GM18907 (cell line): Measurements from ENCODE around the gene ENO2.
A peak's percentile ranks its signal among the peaks of the same experiment; 100 is the strongest.

Source experiments
- ATAC-seq: cut with Tn5 transposase; IDR thresholded peaks from one replicate; pipeline ENCODE4 v1.9.1; 2021; ENCODE audit warnings: mild to moderate bottlenecking, moderate library complexity; ENCODE audit not compliant: unreplicated experiment

Gene ENO2

DNA sequence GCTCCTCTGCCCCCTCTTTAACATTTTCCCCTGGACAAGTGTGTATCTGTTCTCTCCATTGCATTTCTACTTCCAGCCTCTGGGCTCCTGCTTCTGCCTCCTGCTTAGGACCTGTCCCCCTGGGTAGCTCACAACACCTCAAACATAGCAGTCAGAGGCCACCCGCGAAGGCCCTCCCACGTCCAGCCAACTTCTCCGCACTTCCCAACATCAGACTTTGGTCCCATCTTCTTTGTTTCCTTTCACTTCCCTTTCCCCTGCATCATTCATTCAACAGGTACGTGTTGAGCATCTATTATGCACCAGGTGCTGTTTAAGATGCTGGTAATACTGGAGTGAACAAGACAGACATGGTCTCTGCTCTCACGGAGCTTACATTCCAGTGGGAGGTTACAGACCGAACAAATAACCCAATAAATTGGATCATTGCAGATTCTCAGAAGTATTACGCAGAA, 32.6 kb downstream of the ENO2 start:
- no peak for ATAC-seq

GRCh38 chr12:6947615-6948014, 33.2 kb downstream of the ENO2 start:
- no peak for ATAC-seq

DNA sequence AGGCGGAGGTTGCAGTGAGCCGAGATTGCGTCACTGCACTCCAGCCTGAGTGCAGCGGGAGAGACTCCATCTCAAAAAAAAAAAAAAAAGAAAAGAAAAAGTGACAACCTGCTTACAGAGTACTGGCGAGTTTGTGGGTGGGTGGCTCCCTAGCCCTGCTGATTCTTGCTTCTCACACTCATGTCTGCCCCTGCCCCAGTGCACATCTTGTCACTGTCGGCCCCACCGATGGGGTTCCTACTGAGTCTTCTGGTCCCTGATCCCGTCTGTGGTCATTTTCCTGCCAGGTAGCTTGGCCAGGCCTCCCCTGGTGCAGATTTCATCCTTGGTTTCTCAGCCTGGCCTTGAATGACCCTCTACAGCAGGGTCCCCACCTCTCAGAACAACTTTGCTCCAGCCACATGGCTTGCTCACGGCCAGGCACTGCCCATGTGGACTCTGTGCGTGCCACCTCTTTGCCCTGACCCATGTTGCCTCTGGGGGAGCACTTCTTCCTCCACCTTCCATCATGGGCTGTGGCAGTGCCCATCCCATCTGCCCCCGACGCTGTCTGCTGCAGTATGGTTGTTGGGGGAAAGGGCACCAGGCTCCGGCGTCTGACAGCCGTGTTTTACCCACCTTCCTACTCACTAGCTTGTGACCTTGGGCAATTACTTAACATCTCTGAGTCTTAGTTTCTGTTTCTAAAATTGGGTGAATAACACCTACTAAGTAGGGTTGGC, 34.7 kb downstream of the ENO2 start:
- ATAC-seq, result no peak

DNA sequence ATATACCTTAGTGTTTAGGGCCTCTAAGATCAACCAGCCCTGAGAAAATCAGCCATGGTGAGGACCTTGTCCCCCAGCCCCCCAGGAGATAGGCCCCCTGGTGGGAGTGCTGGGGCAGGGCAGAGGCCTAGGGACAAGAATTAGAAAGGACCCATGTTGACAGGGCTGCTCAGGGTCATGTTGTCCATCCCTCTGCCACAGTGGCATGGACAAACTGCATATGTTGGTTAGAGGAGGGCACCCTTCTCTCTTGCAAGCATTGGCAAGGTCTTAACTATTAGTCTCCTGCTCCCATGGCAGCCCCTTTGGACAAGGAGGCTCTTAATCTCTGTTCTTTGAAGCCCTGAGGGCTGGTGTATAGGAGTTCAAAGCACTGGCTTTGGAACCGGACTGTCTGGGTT, 36.0 kb downstream of the ENO2 start:
- no peak for ATAC-seq

DNA sequence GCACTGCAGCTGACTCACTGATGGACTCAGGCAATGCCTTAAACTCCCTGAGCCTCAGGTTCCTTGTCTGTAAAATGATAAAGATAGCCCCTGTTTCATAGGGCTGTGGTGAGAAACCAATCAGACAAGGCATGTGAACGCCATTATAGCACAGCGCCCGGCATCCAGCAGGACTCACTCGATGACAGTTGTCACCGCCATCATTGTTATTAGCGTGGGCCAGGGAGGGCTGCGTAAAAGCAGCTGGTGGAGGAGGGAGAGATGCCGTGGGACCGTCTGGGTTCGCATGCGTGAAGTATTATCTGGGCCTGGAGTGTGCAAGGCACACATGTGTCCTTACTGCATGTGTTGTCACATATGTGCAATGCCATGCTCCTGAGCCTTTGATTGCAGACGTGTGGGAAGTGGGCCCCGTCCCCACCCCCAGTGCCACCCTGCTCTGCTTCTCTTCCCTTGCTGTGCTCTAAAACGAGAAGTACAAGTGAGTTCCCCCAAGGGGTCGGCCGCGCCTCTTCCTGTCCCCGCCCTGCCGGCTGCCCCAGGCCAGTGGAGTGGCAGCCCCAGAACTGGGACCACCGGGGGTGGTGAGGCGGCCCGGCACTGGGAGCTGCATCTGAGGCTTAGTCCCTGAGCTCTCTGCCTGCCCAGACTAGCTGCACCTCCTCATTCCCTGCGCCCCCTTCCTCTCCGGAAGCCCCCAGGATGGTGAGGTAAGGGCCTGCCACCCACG, 36.6 kb downstream of the ENO2 start, which contains the start of gene PTPN6:
Gene PTPN6, plus strand, starts transcription at position 546 of the 730 bp plus-strand sequence. Its CDS starts 157 bp downstream, at position 703.
- ATAC-seq, result no peak

GRCh38 chr12:6951551-6952120, 37.3 kb downstream of the ENO2 start:
- ATAC-seq, result no peak

GRCh38 chr12:6952121-6952862, 37.9 kb downstream of the ENO2 start:
- ATAC-seq, result no peak

GRCh38 chr12:6952863-6953441, 38.6 kb downstream of the ENO2 start:
- no peak for ATAC-seq

- peak; percentile 50 for ATAC-seq
These were observed 39.3 kb downstream of the ENO2 start for GRCh38 chr12:6953442-6954315.

GRCh38 chr12:6954316-6955107, 40.1 kb downstream of the ENO2 start:
- no peak for ATAC-seq

- no peak for ATAC-seq
These were observed 41.0 kb downstream of the ENO2 start for GRCh38 chr12:6955108-6956020.

DNA sequence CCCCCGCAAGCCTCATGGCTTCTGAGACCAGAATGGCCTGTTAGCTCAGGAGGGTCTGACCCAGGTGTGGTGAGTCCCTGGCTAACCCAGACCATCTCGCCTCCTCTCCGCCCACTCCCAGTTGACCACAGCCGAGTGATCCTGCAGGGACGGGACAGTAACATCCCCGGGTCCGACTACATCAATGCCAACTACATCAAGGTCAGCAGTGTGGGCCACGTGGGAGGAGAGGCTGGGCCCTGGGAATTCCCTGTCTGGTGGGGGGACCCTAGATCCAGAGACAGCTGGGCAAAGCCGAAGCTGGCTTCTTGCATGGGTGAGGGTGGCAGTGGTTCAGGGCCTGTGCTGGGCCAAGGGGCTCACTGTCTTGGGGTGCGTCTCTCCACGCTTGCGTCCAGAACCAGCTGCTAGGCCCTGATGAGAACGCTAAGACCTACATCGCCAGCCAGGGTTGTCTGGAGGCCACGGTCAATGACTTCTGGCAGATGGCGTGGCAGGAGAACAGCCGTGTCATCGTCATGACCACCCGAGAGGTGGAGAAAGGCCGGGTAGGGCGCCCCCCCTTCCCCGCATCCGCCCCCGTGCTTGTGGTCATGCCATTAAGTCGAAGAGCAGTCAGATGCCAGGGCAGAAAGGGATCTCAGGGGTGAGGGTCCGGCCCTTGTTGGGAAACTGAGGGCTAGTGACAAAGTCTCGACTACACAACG, 41.8 kb downstream of the ENO2 start:
- no peak for ATAC-seq

DNA sequence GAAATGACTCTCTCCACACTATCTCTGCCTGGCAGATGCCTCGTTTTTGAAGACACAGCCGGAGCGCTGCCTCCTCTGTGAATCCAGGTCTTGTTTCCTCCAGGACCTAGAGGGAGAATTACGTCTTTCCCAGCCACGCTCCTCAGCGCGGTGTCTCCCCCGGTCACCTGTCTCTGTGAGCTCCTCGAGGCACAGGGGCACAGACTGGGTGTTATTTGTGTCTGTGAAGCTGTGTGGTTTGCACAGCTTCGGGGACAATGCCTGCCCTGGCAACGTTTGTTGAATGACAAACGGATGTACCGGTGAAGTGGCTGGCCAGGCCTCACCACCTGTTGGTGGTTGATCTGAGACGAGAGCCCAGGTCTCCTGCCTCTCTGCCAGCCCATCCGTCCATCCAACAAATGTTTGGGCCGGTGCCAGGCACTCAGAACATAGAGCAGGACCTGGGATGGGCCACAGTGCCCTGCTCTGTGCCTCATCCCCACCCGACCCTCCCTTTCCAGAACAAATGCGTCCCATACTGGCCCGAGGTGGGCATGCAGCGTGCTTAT, 42.8 kb downstream of the ENO2 start:
- no peak for ATAC-seq

- ATAC-seq, result no peak
These were observed 43.6 kb downstream of the ENO2 start for GRCh38 chr12:6957741-6958608.

DNA sequence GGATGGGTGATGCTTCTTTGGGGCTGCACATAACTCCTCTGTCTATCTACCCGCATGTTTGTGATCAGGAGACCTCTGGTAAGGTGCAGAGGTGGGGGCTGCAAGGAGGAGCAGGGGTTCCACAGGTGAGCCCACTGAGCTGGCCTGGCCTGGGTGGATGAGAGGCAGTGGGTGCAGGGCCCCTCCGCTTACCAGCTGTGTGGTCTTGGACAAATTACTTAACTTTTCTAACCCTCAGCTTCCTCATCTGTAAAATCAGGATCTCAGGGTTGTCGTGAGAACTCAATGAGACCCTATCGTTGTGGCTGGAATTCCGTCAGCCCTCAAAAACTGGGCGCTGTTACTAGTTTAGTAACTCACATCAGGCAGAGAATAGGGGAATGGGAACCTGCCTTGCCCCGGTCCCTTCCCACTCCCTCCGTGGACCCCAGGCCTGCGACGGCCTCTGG, 44.3 kb downstream of the ENO2 start:
- ATAC-seq, result no peak
